NCI-H1417 treated with DMSO at 0.1 percent for 48 hours (cell line): ENCODE measurements around the gene SDF2.

Source experiments
- DNase-seq: peaks from one replicate; lab custom pipeline; 2025; lab: John Stamatoyannopoulos, UW

SDF2 gene, protein sequence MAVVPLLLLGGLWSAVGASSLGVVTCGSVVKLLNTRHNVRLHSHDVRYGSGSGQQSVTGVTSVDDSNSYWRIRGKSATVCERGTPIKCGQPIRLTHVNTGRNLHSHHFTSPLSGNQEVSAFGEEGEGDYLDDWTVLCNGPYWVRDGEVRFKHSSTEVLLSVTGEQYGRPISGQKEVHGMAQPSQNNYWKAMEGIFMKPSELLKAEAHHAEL

DNA sequence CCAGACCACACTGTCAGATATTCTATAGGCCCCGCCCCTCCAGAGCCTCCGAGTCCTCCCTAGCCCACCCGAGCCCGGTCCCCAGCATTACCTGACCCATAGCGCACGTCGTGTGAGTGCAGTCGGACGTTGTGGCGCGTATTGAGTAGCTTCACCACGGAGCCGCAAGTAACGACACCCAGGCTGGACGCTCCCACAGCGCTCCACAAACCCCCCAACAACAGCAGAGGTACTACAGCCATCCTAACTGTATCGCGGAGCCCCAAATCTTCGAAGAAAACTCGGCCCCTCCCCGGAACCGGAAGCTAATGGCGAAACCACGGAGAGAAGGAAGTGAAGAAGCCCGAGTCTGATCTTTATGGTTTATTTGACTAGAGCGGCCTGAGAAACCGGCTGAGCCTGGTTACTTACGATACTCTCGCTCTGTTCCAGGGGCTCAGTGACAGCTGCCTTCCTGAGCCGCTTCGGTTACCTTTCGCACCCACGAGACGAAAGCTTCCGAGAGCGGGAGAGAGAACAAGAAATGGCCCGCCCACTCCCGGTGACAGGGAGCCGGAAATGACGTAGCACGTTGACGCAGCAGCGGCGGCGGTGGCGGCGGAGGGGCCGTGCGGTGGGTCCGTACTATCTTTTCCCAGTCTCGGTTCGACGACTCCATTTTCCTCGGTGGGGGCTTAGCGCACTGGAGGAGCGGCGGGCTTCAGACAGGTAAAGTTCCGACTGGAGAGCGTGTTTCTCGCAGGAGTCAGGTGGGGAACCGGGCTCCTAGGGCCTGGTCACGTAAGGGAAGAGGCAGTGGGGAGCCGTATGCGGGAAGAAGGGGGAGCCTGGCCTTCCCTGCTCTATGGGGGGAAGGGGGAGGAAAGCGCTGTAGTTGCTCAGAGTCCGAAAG lies at the start of gene SDF2, which contains the start of gene SUPT6H:
TSS of gene SDF2 (minus strand) at position 272 of the 892 bp plus-strand sequence. CDS start at position 242, 30 bp downstream.
TSS of gene SUPT6H (plus strand) at position 571 of the 892 bp plus-strand sequence. CDS start 11,197 bp downstream, outside the sequence.
- peak; percentile 63 for DNase-seq

DNA sequence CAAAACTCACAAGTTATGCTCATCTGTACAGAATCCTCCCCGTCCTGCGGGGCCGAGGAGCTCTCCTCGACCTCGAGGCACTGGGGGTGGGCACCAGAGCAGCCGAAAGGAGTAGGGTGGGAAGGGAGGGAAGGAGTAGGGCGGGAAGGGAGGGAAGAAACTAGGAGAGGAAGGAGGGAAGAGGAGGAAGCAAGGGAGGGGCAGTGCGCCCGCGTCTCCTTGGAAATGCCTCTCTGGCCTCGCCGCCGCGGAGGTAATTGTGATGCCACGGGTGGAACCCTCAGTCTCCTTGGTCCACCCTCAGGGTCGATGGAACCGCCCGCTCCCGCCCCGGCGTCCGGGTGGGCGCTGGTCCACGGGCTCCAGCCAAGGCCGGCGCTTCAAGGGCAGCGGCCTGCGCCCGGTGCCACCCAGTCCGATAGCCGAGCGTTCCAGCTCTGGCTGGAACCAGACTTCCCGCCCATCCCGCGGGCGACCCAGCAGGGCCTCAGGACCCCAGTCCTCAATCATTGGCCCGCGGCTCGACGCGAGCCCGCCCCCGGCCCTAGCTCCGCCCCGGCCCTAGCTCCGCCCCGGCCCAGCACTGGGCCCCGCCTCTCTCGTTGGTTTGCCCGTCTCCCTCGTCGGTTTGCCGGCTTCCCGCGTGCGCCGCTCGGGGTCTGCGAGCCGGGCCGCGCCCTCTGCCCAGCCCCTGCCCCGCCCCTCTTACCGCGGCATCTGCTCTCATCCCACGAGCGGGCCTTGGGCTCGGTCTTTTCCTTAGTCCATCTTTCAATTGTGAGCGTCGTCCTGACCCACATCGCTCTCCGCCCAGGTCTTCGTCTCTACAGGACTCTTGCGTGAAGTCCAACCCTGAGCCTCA lies 49.4 kb upstream of the SDF2 start:
- peak; percentile 68 for DNase-seq

DNA sequence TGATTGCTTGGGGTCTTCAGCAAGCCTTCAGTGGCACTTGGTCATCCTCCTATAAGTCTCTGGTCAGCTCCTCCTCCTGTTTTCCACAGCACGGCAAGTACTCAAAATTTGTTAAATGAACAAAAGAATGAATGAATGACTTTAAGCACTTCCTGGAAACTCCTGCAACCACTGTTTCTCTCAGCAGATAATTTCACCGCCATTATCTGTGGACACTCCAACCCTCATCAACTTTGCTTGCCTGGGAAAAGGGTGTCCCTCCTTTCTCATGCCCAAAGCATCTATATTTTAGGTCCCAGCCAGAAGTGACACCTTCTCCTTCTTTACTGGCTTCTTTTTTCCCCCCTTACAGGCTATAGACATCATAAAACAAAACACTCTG lies 45.6 kb upstream of the SDF2 start:
- DNase-seq = no peak

DNA sequence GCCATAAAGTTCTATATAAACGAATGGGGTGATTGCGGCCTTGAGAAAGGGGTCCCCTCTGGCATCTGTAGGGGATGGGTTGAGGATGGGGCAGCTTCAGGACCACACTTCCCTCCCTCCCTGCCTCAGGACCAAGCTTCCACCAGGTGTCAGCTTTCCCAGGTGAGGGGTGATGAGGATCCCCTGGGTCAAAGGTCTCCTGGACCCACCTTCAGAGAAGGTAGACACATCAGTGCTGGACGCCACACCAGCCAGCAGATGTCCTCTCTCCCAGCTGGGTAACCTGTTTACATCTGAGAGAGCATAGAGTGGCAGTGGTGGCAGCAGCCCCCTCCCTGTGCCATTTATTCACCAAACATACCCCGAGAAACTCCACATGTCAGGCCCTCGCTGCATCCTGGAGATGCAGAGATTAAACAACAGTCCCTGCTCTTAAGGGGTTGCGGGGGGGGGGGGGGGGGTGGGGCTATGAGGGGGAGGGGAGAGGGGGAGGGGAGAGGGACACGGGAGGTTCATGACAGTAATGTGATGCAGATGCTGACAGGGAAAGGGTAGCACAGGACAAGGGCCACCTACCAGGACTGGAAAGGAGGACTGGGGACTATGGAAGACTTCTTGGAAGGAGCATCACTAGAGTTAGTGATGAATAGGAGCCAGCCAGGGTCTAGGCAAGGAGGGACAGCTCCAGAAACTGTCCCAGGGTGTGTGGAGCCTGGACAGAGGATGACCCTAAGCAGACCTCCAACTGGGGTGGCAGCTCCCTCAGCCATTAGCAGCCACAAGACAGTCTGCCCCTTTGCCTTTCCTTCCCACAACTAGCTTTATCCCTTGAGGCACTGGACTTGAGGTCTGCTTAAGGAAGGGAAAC lies 45.0 kb upstream of the SDF2 start:
- DNase-seq = no peak

DNA sequence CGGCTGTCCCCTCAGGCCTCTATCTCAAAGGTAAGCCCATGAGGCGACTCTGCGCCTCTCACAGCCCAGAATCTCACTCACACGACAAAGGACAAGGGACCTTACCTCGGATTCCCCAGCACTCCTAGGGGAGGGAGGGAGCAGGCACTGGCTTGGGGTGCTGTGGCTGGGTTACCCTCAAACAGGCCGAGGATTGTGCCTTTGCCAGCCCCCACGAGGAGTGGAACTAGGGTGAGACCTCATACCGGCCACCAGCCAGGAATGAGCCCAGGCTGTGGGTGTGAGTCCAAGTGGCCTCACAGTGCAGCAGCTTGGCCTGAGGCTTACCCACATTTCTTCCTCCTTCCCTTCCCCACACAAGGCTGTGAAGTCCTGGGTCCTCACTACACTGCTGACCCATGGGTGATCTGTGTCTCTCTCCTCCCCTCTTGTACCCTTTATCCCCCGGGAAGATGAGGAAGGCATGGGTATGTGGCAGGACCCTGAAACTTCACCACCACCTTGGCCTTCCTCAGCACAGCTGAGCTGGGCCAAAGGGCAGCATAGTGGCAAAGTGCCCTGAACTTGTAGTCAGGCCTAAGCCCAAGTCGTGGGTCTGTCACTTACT lies 44.1 kb upstream of the SDF2 start:
- no peak for DNase-seq

DNA sequence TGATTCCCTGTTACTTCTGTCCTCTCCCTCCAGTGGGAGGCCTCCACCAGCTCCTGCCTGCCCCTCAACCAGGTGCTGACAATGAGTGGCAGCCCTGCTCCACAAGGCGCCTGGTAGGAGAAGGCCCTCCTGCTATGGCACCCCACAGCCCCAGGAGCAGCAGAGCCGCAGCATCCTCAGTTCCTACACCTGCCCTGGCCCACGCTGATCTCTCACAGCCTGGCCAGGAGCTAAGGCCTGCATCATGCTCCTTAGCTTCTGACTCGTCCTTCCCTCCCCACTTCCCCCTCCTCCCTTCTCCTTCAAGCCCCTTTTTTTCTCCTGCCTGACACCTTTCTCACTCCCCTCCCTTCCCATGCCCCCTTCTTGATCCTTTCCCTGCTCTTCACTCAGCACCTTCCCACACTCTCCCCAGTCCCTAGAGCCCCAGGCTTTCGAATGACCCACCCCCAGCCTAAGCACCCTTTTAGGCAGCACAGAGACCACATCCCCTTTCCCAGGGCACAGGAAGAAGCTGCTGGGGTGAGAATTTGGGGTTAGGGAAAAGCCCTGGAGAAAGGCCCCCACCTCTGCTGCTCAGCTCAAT lies 43.5 kb upstream of the SDF2 start:
- DNase-seq = no peak

DNA sequence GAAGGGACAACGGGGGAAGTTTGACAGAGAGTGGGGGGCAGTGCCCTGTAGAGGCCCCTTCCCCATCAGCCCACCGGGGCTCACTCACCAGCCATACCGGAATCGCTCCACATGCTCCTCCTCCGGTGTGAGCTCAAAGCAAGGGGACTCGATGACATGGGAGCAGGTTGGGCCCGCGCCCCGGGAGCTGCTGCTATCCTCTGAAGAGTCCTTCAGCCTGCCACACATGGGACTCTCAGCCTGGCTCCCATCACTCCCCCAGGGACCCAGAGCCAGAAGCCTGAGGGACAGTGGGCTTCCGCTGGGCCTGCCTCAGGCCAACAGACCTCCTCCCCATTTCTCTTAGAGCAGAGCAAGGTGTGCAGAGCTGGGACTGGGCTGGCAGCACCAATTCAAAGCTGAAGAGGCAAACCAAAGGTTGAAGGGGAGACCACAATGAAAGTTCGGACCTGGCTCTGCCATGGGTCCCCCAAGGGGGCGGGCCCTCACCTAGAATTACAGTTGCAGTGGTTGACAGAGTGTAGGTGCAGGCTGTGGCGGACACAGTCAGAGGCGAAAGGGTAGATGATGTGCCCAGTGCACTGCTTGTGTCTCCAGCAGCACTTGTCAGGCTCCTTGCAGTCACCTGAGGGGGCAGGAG lies 42.6 kb upstream of the SDF2 start:
- DNase-seq = no peak

DNA sequence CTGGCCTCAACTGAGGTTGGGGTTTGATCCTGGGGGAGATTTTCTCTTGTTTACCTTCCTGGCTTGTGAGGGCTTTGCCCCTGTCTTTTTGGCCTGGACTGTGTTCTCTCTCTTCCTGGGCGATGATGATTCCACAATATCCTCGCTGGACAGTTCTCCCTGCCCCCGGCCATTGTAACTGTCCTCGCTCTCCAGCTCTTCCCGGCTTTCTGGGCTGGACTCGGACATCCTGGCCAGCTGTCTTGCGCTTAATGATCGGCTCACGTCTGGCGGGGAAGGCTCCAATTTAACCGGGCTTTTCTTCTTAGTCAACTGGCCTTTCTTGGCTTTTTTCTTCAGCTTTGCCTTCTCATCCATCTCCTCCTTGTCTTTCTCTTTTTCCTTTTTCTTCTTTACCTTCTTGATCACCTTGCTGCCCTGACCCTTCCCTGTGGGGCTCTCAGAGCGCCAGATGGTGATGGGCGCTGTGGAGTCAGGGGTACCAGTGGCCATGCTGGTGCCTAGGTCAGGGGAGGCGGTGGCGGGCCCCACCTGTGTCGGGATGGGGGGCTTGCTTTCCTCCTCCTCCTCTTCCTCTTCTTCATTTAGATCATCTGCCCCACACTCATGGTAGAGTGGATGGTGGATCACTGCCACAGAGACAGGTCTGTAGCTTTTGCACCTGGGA lies 42.0 kb upstream of the SDF2 start:
- DNase-seq = no peak

DNA sequence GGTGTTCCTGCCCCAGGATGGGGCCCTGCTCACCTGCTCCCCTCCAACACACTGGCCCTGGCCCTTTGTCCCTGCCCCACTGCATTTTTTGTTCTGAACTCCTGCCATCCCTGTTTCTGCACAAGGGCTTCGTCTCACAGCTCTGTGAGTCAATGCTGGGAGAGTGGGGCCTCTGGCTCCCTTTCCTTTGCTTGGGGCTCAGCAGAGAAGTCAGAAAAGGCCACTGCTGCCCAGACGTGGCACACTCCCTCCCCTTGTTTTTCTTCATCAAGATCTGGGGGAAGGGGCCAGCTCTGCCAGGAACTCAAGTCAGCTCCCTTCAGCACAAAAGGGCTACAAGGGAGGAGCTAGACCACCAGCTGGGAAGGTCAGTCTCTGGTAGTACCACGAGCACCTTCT lies 41.0 kb upstream of the SDF2 start:
- DNase-seq = no peak

DNA sequence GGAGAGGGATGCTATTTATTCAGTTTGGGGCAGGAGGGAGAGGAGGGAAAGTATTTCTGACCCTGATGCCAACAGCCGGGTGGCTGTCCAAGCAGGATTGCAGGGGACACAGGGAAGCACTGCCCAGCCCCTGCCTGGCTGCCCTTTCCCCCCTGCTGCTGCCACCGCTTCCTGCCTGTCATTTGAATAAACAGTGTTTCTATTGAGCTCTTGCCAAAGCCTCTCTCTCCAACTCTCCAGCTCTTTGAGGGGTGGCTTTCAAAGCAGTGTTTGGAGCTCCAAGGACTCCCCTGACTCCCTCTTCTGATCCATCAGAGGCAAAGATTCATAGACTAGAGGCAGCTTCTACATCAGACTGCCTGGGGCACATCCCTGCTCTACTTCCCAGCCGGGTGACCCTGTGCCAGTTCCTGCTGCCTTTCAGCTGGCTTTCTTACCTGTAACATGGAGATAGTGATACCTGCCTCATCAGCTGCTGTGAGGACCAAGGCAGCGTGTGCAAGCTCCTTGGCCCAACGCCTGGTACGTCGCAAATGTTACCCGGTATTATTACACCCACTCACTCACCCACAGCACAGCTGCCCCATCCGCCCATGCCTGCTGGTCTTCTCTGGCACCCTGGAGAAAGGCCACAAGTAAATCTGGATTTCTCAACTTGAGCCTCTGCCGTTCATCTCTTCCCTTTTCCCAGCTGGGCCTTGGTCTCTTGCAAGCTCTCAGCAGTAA lies 40.5 kb upstream of the SDF2 start:
- no peak for DNase-seq

DNA sequence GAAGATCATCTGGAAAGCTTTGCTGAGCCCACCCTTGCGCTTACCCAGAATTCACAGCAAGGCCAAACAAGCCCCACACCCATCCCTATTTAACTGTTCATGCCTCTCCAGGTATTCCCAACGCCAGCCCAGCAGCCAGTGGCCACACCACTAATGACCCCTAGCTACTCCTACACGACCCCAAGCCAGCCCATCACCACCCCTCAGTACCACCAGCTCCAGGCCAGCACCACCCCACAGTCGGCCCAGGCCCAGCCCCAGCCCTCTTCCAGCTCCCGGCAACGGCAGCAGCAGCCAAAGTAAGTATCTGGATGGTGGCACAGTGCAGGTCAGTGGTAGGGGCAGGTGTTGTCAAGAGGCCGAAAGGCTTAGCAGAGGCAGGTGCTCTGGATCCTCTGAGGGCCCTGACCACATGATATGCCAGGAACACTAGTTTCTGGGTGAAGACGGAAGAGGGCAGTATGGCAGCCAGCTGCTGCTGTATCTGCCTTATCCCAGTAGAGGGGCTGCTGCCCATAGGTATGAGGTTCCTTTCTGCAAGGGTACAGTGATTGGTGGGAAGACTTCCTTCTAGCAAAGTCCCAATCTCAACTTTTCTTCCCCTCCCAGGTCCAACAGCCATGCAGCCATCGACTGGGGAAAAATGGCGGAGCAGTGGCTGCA lies 39.3 kb upstream of the SDF2 start:
- no peak for DNase-seq

DNA sequence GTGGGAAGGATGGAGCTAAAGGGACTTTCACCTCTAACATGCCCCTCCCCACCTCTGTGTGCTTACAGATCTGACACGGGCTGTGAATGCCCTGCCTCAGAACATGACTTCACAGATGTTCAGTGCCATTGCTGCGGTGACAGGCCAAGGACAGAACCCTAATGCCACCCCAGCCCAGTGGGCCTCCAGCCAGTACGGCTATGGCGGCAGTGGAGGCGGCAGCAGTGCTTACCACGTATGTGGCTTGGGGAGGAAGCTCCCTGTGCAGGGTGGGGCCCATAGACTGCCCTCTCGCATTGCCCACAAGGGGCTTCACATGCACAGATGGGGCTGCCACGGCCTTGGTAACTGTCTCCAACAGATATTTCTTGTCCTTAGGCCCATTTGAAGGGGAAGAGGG lies 38.6 kb upstream of the SDF2 start:
- DNase-seq = no peak

DNA sequence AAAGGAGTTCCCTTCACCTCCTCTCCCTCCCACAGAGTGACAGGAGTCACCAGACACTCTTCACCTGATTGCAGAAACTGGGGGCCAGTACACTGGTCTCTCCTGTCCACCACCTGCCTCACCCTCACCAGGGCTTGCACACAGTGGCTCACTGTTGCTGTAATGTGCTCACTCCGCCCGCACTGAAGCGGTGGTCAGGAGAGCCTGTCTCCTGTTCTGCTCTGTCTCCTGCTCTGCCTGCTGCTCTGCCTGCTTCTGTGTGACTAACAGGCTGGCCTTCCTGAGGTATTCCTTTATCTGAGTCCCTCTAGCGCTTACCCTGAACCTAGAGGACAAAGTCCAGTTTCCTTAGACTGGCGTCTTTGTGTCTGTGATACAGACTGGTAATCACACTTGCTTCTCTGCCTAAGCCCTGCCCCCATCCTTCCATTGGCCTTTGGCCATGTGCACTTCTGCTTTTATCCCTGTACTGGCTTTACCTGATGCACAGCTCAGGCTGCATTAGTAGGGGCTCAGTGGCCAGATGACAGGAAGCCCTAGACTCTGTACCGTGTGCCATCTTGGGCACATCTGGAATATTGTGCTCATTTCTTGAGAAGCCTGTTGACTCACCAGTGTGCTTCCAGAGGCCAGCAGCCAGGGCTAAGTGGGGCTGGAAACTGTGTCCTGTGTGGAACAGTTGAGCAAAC lies 36.7 kb upstream of the SDF2 start:
- DNase-seq = no peak

DNA sequence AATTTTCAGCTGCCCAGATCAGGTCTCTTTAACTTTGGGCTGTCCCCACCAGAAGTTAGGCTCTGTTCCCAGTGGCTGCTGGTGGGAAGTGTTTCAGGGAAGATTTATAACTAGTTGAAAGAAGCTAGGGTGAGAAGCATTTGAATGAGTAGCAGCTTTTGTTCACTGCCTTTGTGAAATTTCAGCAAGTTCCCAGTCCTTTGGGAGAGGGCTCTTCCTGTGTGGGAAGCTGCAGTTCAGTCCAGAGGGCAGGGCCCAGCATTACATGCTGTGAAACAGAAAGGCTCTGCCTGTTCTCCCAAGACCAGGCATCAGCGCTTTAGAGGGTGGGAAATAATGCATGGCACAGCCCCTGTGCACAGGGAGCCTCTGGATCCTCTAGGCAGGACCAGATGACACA lies 32.2 kb upstream of the SDF2 start:
- no peak for DNase-seq

DNA sequence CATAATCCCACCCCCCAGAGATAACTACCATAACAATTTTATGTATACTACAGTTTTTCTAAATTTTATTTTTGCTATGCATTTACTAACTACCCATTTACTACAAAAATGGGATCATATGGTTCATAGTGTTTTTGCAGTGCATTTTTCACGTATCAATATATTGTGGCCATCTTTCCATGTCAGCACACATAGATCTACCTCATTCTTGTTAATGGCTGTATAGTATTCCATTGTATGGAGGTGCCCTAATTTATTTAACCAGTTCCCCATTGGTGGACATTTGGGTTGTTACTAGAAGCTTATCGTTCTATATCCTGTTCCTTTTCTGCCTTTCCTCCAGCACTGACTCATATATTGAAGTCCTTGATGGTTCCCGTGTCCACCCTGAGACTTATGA lies 27.3 kb upstream of the SDF2 start:
- no peak for DNase-seq

DNA sequence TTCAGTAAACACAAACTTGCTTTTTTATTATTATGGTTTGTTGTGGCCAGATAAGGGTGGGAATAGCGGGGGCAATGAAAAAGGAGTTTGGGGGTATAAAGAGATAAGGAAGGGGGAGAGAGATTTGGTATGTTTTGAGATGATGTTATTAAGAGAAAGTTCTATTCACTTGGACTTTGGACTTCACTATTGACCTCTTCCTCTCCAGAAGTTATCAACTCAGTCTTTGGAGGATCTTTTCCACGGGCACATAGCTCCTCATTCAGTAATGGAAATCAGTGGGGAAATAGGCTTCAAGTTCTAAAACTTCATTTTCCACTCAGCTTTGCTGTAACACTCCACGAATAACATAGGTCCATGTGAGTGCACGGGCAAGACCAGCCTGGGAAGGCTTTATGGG lies 26.8 kb upstream of the SDF2 start:
- DNase-seq = no peak

DNA sequence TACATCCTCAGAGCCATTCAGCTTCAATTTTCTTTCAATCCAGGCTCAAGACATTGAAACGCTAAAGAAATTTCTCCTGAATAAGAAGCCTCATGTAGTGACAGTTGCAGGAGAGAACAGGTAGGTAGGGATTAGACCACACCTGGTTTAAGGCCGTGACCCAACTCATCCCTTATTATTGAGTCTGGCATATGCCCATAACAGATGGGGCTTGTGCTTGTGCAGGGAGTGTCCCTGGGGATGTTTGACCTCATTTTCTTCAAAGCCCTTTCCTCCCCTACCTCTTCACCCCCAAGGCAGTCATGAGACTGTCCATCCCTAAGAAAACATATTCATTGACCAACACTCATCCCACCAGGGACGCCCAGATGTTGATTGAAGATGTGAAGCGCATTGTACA lies 24.6 kb upstream of the SDF2 start:
- DNase-seq = no peak

DNA sequence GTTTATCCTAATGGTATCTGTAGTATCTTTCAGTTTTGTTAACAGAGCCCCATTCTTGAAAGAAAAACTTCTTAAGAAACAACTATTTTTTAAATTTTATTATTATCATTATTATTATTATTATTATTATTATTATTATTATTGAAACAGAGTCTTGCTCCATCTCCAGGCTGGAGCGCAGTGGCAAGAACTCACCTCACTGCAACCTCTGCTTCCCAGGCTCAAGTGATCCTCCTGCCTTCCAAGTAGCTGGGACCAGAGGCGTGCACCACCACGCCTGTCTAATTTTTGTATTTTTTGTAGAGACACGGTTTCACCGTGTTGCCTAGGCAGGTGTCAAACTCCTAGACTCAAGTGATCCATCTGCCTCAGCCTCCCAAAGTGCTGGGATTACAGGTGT lies 23.7 kb upstream of the SDF2 start:
- DNase-seq = no peak
